NT2/D1 (cell line): Measurements from ENCODE around the gene RHOBTB3.

Experiments
- SUZ12 ChIP-seq: IDR thresholded peaks from 2 replicates; pipeline ENCODE4 v1.6.1; 2011; ENCODE audit not compliant: insufficient read length, insufficient read depth; ENCODE audit errors: extremely low read depth
- YY1 ChIP-seq: IDR thresholded peaks from 2 replicates; pipeline ENCODE4 v1.6.1; 2011; ENCODE audit not compliant: insufficient read length, insufficient read depth
- ZNF274 ChIP-seq: IDR thresholded peaks from 2 replicates; pipeline ENCODE4 v1.6.1; 2011; ENCODE audit warnings: mild to moderate bottlenecking, low read depth, low read length

DNA sequence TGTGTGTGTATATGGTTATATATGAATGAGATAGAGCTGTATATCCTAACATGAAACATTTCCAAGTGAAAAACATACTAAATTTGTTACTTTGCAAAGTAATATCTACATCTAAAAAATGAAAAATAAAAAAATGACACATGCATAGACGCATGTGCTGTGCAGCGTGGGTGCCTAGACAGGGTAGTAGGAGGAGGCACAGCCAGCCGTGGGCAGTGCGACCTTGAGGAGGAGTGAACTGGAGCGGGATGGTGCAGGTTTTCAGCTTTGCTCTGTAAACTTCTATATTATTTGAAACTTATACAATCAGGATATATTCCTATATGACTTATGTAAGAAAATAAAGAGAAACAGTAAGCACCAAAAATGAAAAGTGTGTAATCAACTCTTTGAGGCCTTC is 106.4 kb downstream of the RHOBTB3 start:
- no peak for TF ChIP-seq YY1
- no peak for TF ChIP-seq ZNF274
- no peak for TF ChIP-seq SUZ12
